Measurements from ENCODE around the gene RFX4. TPM values are rescaled to one million over a fixed set of nuclear protein-coding genes. Genes with fewer than 3 reads are reported as not detected.
"Not testable (repeated sequence)": the region's sequence is repeated elsewhere in the genome, so short reads cannot be mapped to it uniquely, and the experiment has no call there.

Gene RFX4
- polyA plus RNA-seq, 4 donors, result 0.12 TPM; not detected in 3

DNA sequence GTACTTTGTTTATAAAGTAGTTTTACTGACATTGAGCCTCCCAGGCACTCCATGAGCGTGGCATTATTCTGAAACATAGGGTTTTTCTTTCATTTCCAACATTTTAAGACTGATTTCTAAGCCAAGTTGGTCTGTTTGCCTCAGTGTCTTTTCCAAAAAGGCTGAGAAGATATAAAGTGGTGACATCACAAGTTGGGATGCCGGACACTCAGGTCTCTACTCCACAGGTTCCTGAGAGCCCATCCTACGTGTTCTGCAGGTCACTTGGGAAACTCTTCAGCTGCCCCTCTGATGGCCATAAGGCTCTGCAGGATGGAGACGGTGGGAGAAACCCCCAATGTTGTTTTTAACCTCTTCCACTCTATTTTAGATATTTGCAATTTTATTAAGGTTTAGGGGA lies 6.0 kb downstream of the RFX4 start:
- DNase-seq (ENCODE audit: low read depth in 4 of 4, low spot score in 3 of 4), result no peak

- no peak for DNase-seq (ENCODE audit: low read depth in 4 of 4, low spot score in 3 of 4)
Measured at GRCh38 chr12:106590601-106591000, 7.8 kb downstream of the RFX4 start.

DNA sequence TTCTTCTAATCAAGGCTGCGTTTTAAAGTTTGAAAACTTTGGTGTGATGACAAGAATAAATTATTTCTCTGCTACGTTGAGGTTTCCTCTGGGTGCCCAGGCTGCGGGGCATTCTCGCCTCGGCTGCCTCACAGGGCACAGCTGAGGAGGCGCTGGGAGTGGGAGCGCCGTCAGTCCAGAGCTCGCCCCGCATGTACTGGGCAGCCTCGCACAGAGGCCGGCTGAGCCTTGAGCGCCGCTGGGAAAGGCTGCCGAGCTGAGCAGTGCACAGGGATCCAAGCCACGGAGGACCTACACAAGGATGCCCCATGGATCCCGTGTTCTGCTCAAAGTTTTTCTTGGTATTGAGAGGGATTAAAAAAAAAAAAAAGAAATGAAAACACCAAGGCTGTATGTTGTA lies 11.6 kb downstream of the RFX4 start:
- DNase-seq (ENCODE audit: low read depth in 4 of 4, low spot score in 3 of 4), result no peak

DNA sequence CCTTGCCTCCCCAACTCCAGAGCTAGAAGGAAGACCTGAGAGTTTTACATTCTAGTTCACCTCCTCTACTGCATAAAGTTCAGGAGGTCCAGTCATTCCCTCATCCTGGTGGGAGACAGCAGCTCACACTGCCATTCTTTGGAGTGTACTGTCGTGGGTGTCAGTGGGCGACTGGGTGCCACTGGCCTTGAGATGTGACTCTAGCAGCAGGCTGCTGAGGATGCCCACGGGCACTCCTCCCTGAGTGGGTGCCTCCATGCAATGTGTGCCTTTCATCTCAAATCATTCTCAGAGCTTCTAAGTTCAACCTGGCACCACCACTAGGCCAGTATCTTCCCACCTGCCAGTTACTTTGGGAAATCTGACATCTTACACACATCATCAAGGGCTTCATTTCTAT lies 12.5 kb downstream of the RFX4 start:
- DNase-seq (ENCODE audit: low read depth in 4 of 4, low spot score in 3 of 4), result no peak

- DNase-seq (ENCODE audit: low read depth in 4 of 4, low spot score in 3 of 4), result no peak
Measured at GRCh38 chr12:106598003-106598402, 15.2 kb downstream of the RFX4 start.

- DNase-seq (ENCODE audit: low read depth in 4 of 4, low spot score in 3 of 4), result no peak
Measured at GRCh38 chr12:106599302-106599701, 16.5 kb downstream of the RFX4 start.

- DNase-seq (ENCODE audit: low read depth in 4 of 4, low spot score in 3 of 4), result no peak
Measured at GRCh38 chr12:106600503-106600902, 17.7 kb downstream of the RFX4 start.

- no peak for DNase-seq (ENCODE audit: low read depth in 4 of 4, low spot score in 3 of 4)
Measured at GRCh38 chr12:106601031-106601430, 18.2 kb downstream of the RFX4 start.

DNA sequence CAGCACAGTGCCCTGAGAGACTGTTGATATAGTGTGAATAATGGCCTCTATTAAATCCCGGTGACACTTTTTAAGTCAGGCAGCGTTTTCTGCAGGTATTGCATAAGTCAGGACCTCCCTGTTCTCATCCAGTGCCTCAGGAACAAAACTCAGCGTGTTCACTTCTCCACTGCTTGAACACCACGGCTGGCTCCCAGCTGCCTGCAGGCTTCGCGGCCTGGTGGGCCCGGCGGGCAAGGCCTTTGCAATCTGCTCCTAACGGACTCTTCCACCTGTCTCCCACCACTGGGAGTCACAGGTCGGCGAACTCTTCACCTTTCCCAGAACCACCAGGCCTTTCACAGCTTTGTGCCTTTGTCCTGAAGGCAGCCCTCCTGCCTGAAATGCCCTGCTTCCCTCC lies 18.7 kb downstream of the RFX4 start:
- DNase-seq (ENCODE audit: low read depth in 4 of 4, low spot score in 3 of 4), result no peak

DNA sequence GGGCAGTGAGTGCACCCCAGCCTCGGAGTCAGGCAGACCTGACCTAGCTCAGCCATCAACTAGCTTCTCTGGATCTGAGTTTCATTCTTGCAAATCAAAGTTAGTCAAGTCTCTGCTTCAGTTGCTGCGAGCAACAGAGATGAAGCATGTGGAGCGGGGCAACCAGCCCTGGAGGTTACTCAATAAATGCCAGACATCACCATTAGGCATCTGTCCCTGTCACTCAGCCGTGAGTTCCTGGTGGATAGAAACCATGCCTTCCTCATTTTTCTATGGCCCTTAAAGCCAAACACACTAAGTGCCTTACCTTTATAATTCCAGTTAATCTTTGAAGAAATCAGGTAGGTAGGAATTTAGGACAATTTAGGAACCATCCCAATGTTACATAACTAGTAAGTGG lies 19.3 kb downstream of the RFX4 start:
- DNase-seq (ENCODE audit: low read depth in 4 of 4, low spot score in 3 of 4), result no peak

DNA sequence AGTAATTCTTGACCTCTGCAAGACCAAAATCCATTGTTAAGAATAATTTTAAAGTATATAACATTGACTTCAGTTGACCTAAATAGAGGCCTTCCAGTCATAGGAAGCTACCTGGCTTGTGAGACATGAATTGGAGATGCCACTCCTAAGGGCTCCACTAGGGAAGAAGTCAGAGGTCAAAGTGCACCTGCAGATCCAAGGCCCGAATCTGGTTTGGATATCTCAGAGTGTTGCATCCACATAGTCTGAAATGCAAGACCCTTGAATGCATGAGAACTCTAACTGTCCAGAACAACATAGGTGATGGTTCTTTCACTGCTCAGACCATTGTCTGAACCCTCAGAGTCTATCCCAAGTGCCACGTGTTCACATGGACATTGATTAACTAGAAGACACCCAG lies 22.4 kb downstream of the RFX4 start:
- DNase-seq (ENCODE audit: low read depth in 4 of 4, low spot score in 3 of 4), result no peak

DNA sequence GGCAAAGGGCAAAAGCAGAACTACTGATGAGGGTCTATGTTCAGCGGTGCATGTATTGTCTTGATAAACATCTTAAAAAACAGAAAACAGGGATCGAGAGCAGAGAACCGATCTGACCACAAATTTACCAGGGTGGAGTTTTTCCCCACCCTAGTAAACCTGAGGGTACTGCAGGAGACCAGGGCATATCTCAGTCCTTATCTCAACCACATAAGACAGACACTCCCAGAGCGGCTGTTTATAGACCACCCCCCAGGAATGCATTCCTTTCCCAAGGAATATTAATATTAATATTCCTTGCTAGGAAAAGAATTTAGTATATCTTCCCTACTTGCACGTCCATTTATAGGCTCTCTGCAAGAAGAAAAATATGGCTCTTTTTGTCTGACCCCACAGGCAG lies 37.8 kb downstream of the RFX4 start:
- not testable (repeated sequence) for DNase-seq (ENCODE audit: low read depth in 4 of 4, low spot score in 3 of 4)

GRCh38 chr12:106625976-106626375 lies 43.2 kb downstream of the RFX4 start:
- no peak for DNase-seq (ENCODE audit: low read depth in 4 of 4, low spot score in 3 of 4)

- DNase-seq (ENCODE audit: low read depth in 4 of 4, low spot score in 3 of 4), result no peak
Measured at GRCh38 chr12:106629797-106630659, 47.2 kb downstream of the RFX4 start.

DNA sequence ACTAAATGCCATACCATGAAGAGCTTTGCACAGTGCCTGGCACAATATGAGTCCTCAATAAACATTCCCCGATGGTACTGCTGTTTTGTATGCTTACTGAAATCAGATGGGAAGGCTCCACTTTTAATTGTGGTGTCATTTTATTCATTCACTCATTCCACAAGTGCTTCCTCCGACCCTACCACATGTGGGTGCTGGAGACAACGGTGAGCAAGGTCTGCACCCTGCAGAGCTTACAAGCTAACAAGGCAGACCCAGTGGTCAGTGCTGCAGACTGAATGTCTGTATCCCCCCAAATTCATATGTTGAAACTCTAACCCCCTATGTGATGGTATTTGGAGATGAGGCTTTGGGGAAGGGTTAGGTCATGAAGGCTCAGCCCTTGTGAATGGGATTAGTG lies 48.3 kb downstream of the RFX4 start:
- DNase-seq (ENCODE audit: low read depth in 4 of 4, low spot score in 3 of 4), result no peak

DNA sequence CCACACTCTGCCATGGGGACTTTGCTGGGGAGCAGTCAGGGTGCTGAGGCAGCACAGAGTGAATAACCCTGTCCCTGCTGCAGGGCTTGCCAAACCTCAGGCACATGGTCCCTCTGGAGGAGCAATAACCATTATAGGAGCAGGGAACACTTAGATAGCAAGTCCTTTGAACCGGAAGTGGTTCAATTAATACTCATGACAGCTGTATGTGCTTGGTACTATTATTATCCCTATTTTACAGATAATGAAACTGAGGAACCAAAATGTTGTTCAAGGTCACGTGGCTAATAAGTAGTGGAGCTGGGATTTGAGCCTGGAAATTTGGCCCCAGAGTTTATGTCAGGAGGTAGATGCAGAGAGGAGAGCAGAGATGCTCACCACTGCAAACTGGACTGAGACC lies 49.0 kb downstream of the RFX4 start:
- DNase-seq (ENCODE audit: low read depth in 4 of 4, low spot score in 3 of 4), result no peak

GRCh38 chr12:106632797-106633450 lies 50.1 kb downstream of the RFX4 start:
- no peak for DNase-seq (ENCODE audit: low read depth in 4 of 4, low spot score in 3 of 4)

DNA sequence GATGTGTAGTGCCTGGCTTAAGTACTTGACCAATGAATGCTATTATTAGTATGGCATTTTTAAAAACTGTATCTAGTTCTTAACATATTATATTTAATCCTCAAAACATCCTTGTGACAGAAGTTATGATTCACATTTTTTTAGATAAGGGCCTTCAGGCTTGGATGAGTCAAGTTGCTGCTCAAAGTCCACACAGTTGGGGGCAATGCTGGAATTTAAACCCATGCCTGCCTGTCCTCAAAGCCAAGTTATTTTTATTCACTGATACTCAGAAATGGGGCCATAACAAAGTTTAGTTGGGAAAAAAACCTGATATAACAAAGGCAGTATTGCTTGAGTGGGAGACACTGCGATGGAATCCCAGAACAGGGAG lies 50.6 kb downstream of the RFX4 start:
- DNase-seq (ENCODE audit: low read depth in 4 of 4, low spot score in 3 of 4), result no peak

DNA sequence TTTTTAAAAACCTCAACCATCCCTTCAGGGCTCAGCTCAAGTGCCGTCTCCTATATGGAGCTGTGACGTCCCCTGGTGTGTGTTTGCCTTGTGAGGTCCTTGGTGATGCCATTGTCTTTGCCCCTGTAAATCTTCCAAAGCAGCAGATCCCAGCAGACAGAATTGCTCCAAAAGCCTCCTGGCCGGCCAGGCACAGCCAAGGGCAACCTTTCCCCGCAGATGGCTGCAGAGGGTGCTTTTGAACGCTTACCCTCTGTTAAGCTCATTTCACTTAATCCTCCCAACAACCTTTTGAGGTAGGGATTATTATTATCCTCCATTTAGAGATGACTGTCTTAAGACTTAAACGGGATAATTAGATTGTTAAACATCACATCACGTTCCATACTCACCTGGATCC lies 51.4 kb downstream of the RFX4 start:
- DNase-seq (ENCODE audit: low read depth in 4 of 4, low spot score in 3 of 4), result no peak

DNA sequence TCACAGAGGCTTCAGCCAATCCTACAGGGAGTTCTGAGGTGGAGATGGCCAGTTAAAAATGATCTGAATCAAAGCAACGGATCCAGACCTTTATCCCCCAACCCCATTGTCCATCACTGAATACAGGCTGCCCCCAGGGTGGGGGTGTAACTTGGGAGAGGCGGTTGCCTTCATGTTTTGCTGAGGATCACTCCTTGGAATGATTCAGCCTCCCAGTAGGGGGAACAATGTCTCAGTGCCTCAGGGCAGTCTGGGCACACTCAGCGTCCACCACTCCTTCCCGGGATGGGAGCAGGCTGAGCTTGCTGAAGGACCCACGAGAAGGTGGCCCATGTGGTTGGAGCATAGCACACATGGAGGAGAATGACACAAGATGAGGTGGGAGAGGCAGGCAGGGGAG lies 60.2 kb downstream of the RFX4 start:
- DNase-seq (ENCODE audit: low read depth in 4 of 4, low spot score in 3 of 4), result no peak

GRCh38 chr12:106644335-106645073 lies 61.7 kb downstream of the RFX4 start:
- no peak for DNase-seq (ENCODE audit: low read depth in 4 of 4, low spot score in 3 of 4)

- DNase-seq (ENCODE audit: low read depth in 4 of 4, low spot score in 3 of 4), result no peak
Measured at GRCh38 chr12:106645074-106645421, 62.2 kb downstream of the RFX4 start.

All from right renal pelvis (tissue), 4 donors.